ENCODE measurements around the gene STARD13. TPM values are rescaled to one million over a fixed set of nuclear protein-coding genes. Genes with fewer than 3 reads are reported as not detected.

The STARD13 gene
- total RNA-seq, 1 donor from 2014 or later: 61.0 TPM

DNA sequence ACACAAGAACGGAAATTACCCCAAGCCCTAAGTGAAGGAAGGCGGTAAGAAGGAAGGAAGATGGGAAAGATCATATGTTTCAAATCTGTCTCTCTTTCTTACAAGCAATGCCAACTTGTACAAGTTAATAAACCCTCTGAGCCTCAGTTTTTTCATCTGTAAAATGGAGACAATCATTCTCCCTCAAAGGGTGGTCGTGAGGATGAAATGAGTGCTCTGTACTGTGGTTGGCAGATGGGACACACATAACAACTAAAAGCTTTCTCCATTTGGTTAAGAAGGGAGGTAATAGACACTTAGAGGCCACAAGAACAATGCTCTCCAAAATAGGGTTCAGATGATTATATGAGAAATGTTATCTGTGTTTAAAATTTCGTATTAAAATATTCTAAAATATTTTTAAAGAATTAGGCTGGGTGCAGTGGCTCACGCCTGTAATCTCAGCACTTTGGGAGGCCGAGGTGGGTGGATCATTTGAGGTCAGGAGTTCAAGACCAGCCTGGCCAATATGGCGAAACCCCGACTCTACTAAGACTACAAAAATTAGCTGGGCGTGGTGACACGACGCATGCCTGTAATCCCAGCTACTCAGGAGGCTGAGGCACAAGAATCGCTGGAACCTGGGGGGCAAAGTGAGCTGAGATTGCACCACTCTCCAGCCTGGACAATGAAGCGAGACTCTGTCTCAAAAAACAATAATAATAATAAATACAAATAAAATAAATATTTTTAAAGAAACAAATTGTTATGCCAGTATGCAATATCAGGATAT, 89.7 kb downstream of the STARD13 start:
- Histone ChIP-seq H3K27me3 (ENCODE audit: low read depth) (no peaks in the 10 kb centered on the region), H3K4me3 (no peak overlapping the region), H3K36me3 (no peaks in the 10 kb centered on the region), H3K9me3 (no peaks in the 10 kb centered on the region), H3K27ac (no peak overlapping the region), H3K4me1 (peaks cover 61% of the 10 kb centered on the region)
- DNase-seq: no peak
- TF ChIP-seq, protein P1, sequence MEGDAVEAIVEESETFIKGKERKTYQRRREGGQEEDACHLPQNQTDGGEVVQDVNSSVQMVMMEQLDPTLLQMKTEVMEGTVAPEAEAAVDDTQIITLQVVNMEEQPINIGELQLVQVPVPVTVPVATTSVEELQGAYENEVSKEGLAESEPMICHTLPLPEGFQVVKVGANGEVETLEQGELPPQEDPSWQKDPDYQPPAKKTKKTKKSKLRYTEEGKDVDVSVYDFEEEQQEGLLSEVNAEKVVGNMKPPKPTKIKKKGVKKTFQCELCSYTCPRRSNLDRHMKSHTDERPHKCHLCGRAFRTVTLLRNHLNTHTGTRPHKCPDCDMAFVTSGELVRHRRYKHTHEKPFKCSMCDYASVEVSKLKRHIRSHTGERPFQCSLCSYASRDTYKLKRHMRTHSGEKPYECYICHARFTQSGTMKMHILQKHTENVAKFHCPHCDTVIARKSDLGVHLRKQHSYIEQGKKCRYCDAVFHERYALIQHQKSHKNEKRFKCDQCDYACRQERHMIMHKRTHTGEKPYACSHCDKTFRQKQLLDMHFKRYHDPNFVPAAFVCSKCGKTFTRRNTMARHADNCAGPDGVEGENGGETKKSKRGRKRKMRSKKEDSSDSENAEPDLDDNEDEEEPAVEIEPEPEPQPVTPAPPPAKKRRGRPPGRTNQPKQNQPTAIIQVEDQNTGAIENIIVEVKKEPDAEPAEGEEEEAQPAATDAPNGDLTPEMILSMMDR (IDR thresholded peaks at IDR 0.05): no peak
- ATAC-seq: no peak
- intact Hi-C loops (cut with DNase I): no loop called here

DNA sequence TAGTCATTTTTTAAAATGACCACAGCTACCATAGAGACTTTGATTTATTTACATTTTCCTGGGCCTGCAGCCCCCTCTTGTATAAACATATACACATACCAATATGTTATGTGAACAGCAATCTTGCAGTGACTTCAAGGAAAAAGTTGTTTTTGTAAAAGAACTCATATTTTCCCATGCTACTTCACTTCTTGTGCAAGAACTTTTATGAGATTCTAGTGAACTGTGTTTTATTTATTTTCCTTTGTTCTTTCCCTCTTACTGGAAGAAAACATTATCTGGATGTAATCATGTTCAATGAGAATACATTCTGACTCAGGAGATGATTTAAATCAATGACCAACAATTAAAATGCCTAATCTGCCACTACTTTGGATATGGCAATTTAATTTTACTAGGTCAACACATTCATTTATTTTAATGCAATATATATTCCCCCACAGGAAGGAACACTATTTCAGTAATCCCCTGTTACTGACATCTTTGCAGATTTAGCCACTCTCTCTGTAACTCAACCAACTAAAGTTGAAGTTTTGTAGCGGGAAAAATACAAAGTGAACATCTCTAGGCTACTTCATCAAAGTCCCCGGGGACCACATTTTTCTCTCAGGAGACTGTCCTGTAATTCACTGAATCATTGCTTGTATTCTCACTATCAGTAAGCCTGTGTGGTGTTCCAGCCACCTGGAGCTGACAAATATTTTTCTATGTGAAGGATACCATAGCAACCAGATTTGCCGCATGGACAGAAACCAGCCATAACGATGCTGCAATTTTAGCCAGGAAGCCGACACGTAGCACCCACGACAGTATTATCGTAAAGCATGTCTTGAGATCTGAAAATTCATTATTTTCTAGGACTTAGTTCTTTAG, 90.5 kb downstream of the STARD13 start:
- no peak for ATAC-seq
- H3K4me1 ChIP-seq: peaks cover 60% of the 10 kb centered on the region
- H3K36me3 ChIP-seq: no peaks in the 10 kb centered on the region
- H3K27ac ChIP-seq: no peak overlapping the region
- intact Hi-C loops (cut with DNase I): no loop called here
- no peaks in the 10 kb centered on the region for H3K27me3 ChIP-seq (ENCODE audit: low read depth)
- TF ChIP-seq, protein P1 (IDR thresholded peaks at IDR 0.05): no peak
- no peaks in the 10 kb centered on the region for H3K9me3 ChIP-seq
- DNase-seq: no peak
- no peak overlapping the region for H3K4me3 ChIP-seq

DNA sequence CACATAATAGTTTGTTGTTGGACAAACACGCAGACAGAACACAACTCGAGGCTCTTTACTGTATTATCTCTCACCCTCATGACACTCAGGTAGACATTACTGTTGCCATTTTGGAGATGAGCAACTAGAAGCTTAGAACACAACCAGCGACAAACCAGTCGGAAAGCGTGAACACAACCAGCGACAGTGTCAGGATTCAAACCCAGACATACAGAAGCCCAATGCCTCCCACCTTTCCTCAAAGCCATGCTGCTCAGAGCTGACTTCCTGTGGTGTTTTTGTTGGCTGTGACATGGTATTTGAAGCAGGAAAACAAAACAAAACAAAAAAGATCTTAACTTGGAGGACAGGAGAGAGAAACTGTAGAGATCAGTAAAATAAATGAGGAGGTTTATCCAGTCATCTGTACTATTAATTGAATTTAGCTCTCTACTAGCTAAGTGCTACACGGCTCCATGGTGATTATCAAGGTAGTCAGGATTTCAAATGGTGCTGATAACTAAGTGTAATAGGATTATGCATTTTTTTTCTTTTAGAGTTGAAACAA, 92.1 kb downstream of the STARD13 start:
- intact Hi-C loops (cut with DNase I): no loop called here
- DNase-seq (no peak), ATAC-seq (no peak)
- Histone ChIP-seq H3K27me3 (ENCODE audit: low read depth) (no peaks in the 10 kb centered on the region), H3K4me1 (peaks cover 63% of the 10 kb centered on the region), H3K27ac (no peak overlapping the region), H3K9me3 (no peaks in the 10 kb centered on the region), H3K4me3 (no peak overlapping the region), H3K36me3 (no peaks in the 10 kb centered on the region)
- TF ChIP-seq, protein P1 (IDR thresholded peaks at IDR 0.05): no peak

DNA sequence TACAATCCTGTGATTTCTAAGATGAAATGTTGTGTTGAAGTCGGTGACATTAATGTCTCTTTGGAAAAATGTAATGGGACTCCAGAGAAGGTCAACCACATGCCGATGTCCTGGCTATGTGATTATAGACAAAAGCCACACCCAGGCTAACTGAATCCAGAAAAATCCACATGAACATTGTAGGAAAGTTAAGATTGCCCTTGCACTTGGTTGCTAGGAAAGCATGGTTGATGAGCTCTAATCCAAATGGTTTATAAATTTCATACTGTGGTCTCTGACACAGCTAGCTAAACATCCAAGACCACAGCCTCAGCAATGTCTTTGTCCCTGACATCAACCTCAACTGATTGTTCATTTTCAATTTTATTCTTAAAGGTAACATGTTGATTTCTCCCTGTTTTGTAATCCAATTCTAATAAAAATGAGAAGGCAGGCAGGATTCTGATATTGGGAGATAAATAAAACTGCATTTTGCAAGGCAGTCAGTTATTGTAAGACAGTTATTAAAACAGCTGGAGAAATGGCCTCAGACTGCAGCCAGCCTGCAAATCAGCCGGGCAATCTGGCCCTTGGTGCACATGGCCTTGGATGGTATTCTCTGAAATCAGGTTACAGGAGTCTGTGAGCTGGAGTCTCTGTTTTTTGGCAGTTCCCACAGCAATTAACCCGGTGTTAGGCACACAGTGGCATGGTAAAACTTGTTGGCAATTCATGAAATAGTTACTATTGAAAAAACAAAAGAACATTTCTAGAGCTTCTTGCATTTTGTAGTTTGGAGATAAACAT, 93.9 kb downstream of the STARD13 start:
- Histone ChIP-seq H3K4me3 (no peak overlapping the region), H3K4me1 (peaks cover 65% of the 10 kb centered on the region), H3K9me3 (no peaks in the 10 kb centered on the region), H3K27ac (no peak overlapping the region), H3K36me3 (no peaks in the 10 kb centered on the region), H3K27me3 (ENCODE audit: low read depth) (no peaks in the 10 kb centered on the region)
- intact Hi-C loops (cut with DNase I): no loop called here
- TF ChIP-seq, protein P1 (IDR thresholded peaks at IDR 0.05): no peak
- DNase-seq (no peak), ATAC-seq (no peak)

DNA sequence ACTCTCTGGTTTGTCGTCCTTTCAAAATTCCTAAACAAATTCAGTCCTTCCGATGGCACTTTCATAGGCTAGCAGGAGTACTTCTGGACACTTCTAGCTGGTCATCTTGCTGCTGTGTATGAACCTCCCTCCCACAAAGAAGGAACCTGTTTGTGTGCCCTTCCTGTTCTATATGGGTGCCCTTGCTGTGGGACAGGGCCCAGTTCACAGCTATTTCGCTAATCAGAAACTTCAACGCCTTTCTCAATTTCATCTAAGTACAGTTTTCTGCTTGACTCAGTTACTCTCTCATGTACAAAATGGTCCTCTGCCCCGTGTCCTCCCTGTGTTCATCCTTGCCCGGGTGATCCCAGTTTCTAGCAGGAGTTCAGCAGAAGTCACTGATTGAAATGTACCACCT, 96.1 kb downstream of the STARD13 start:
- no peak for ATAC-seq
- H3K27ac ChIP-seq: no peak overlapping the region
- H3K4me3 ChIP-seq: no peak overlapping the region
- H3K36me3 ChIP-seq: no peaks in the 10 kb centered on the region
- peaks cover 48% of the 10 kb centered on the region for H3K4me1 ChIP-seq
- DNase-seq: no peak
- TF ChIP-seq, protein P1 (IDR thresholded peaks at IDR 0.05): no peak
- intact Hi-C loops (cut with DNase I): no loop called here
- H3K9me3 ChIP-seq: no peaks in the 10 kb centered on the region
- H3K27me3 ChIP-seq (ENCODE audit: low read depth): no peaks in the 10 kb centered on the region

Data from lower lobe of right lung (tissue), 2 donors.